Heart left ventricle (tissue), 16 donors: ENCODE results near the gene MME. TPM values are rescaled to one million over a fixed set of nuclear protein-coding genes. Genes with fewer than 3 reads are reported as not detected.
"Not testable (repeated sequence)": the region's sequence is repeated elsewhere in the genome, so short reads cannot be mapped to it uniquely, and the experiment has no call there.

ENCODE experiments used
- ATAC-seq, 4 donors: fragments of 200-7000 bp; cut with Tn5 transposase; one replicate each; pipeline ENCODE4 v1.9.1; 2020 to 2022; ENCODE audit warnings: moderate library complexity in 4 of 4, mild to moderate bottlenecking in 3 of 4, moderate number of reproducible peaks in 1 of 4
- DNase-seq, 5 donors: peaks; one replicate each; pipeline ENCODE4 v3.0.0-alpha.2; 2020
- H3K27ac ChIP-seq, 12 donors: fragments of 200-600 bp; sonication (generic) in 4 of 12; one replicate each; pipeline versions ENCODE4 v1.5.0 to v1.8.0; 2016 to 2022; ENCODE audit warnings: mild to moderate bottlenecking in 2 of 12
- H3K27me3 ChIP-seq, 9 donors: fragments of 200-600 bp; sonication (generic) in 2 of 9; one replicate each; pipeline versions ENCODE4 v1.5.1 to v1.8.0; 2016 to 2022; ENCODE audit warnings: mild to moderate bottlenecking in 3 of 9
- H3K36me3 ChIP-seq, 9 donors: fragments of 200-600 bp; sonication (generic) in 2 of 9; one replicate each; pipeline versions ENCODE4 v1.5.0 to v1.8.0; 2018 to 2022; ENCODE audit warnings: mild to moderate bottlenecking in 2 of 9
- H3K4me1 ChIP-seq, 12 donors: fragments of 200-600 bp; sonication (generic) in 4 of 12; one replicate each; pipeline versions ENCODE4 v1.5.0 to v1.8.0; 2016 to 2022; ENCODE audit warnings: mild to moderate bottlenecking in 3 of 12
- H3K4me3 ChIP-seq, 12 donors: fragments of 200-600 bp; sonication (generic) in 4 of 12; one replicate each; pipeline versions ENCODE4 v1.5.0 to v1.8.0; 2017 to 2022; ENCODE audit warnings: mild to moderate bottlenecking in 9 of 12, moderate library complexity in 4 of 12
- H3K9me3 ChIP-seq, 12 donors: fragments of 200-600 bp; sonication (generic) in 4 of 12; one replicate each; pipeline versions ENCODE4 v1.5.0 to v1.8.0; 2016 to 2022; ENCODE audit warnings: mild to moderate bottlenecking in 1 of 12
- CTCF ChIP-seq, 12 donors: fragments of 200-600 bp; sonication (generic) in 4 of 12; IDR thresholded peaks; one replicate each; pipeline versions ENCODE4 v1.5.0 to v1.8.0; 2018 to 2022; ENCODE audit warnings: antibody characterized with exemption in 12 of 12, mild to moderate bottlenecking in 5 of 12
- POLR2A ChIP-seq, 2 donors: fragments of 450-650 bp; IDR thresholded peaks; one replicate each; pipeline ENCODE4 v1.6.1; 2017; ENCODE audit warnings: antibody characterized with exemption in 2 of 2, mild to moderate bottlenecking in 2 of 2, moderate library complexity in 2 of 2
- WGBS, 4 donors: extraction: QIAGEN DNeasy Blood & Tissue Kit in 2 of 4; methylation state at CpG; one replicate each; pipeline versions ENCODE4 v1.1.5 to v1.1.7; 2013 to 2018; 5-methylcytosine and 5-hydroxymethylcytosine counted together
- intact Hi-C, 10 donors: fragments of 100-400 bp; cut with DNase I; formaldehyde crosslinking; loops; one replicate each; pipeline versions ENCODE4 v1.11.1 to v1.14.2; 2022
- polyA plus RNA-seq, 2 donors: library from polyadenylated mRNA; stranded (reverse); fragments of 200-250 nt; gene quantifications; one replicate each; pipeline ENCODE4 v1.2.3, GENCODE V29; 2013
- total RNA-seq, 9 donors: library from RNA; depleted of rRNA in 2 of 9; stranded (reverse); fragments of >200 nt in 2 of 9; fragmentation: NEBNext Ultra II Directional in 3 of 9; extraction: Animal tissue kit (Norgen Biotek cat#: 25700) in 3 of 9; gene quantifications; one replicate each; pipeline versions ENCODE4 v1.1.0 to v1.2.4, GENCODE V29; 2016 to 2023
- donor health status: ischemic (EF 13 %, LVEDD 7.1; RV severe dilation, severe dysfunction).
- donor health status: healthy with polysubstance abuse.
- donor health status: DM: no; HTN: yes; CAD: no.
- donor health status: DM: no; HTN: no; CAD: no.
- donor health status: ischemic (EF 25% LVEDD 6.9; RV normal size, moderate dysfunction).
- donor health status: ischemic (EF 25% LVEDD 5.7; RV mildly dilated, moderate dysfunction).
- donor health status: healthy.
- donor health status: DM: yes; HTN: yes; CAD: no.
- donor health status: ischemic (EF 35%, LVEDD 5.7; RV mildly dilated, moderate dysfunction).
- donor health status: nonischemic (EF 11% LVEDD 7.7; RV severe dilation, severe dysfunction).
- donor health status: DM: yes; HTN: yes; CAD: no.
- donor health status: PGD.
- donor health status: ischemic (EF 29% LVEDD 5.4; RV normal size, mild dysfunction).
- donor health status: nonischemic (EF 23%, LVEDD 6.1; RV moderate dilation, normal function).

The MME gene
- total and polyA plus RNA-seq, 11 donors = 0.84 to 18.5 (median 5.3) TPM

GRCh38 chr3:155129396-155129795 is 49.3 kb downstream of the MME start:
- Histone ChIP-seq H3K27me3 (no peaks in the 10 kb centered on the region), H3K9me3 (peaks cover 0 to 2% (median 0%) of the 10 kb centered on the region in 12 donors), H3K27ac (no peak overlapping the region), H3K4me1 (peaks cover 0 to 10% (median 0%) of the 10 kb centered on the region in 12 donors), H3K36me3 (no peaks in the 10 kb centered on the region), H3K4me3 (no peak overlapping the region)
- TF ChIP-seq CTCF (IDR thresholded peaks at IDR 0.05) = no peak
- no peak for TF ChIP-seq POLR2A (IDR thresholded peaks at IDR 0.05)
- ATAC-seq (no peak), DNase-seq (no peak)
- intact Hi-C loops = no loop called here
- WGBS, 4 donors = 62 to 72% (median 63%) methylated on average over 2 of the region's 2 CpGs

DNA sequence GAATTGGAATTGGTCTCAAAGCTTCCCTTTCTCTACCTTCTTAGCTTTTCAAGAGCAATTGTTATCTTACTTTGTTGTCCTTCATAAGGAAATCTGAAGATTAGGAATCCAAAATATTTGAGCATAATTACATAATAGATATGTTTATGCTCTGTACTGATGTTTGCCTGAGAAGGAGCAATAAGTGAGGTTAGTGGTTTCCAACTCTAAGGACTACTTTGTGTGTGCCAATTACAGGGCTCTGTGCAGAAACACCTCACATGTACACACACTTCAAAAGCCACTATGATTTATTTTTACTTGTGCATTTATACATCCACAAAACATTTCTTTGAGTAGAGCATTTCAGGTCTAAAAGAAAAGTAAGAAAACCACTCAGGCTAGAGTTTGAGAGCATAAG is 49.9 kb downstream of the MME start:
- Histone ChIP-seq H3K27ac (no peak overlapping the region), H3K27me3 (no peaks in the 10 kb centered on the region), H3K9me3 (peaks cover 0 to 4% (median 0%) of the 10 kb centered on the region in 12 donors), H3K4me3 (no peak overlapping the region), H3K36me3 (no peaks in the 10 kb centered on the region), H3K4me1 (peaks cover 0 to 10% (median 0%) of the 10 kb centered on the region in 12 donors)
- no peak for TF ChIP-seq POLR2A (IDR thresholded peaks at IDR 0.05)
- TF ChIP-seq CTCF (IDR thresholded peaks at IDR 0.05) = no peak
- intact Hi-C loops = no loop called here
- ATAC-seq (no peak), DNase-seq (no peak)

DNA sequence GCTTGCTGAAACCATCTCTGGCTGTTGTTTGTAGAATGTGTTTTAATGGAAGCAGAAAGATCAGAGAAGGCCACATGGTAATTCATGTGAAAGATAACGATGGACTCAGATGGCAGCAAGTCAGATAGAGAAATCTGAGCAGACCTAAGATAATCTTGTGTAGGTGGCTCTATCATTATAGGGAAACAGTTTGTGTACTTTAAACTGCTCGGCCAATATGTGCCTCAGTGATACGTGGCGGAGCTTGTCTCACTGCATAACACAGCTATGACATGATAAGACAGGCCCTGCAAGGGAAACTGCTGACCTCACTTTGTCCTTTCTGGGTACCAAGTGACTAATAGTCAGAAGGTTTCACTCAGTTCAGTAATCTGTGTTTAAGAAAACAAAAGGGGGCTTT is 51.0 kb downstream of the MME start:
- peaks cover 0 to 7% (median 0%) of the 10 kb centered on the region in 12 donors for H3K9me3 ChIP-seq
- TF ChIP-seq POLR2A (IDR thresholded peaks at IDR 0.05) (no peak), CTCF (IDR thresholded peaks at IDR 0.05) (no peak)
- DNase-seq = peak in 1 of 5 donors; percentile 33
- peak overlapping the region in 1 of 12 donors; percentile 35 for H3K27ac ChIP-seq
- WGBS, 4 donors = 34 to 51% (median 38%) methylated on average over 4 of the region's 4 CpGs
- H3K4me3 ChIP-seq = no peak overlapping the region
- intact Hi-C loops = no loop called here
- peaks cover 0 to 10% (median 0%) of the 10 kb centered on the region in 12 donors for H3K4me1 ChIP-seq
- H3K36me3 ChIP-seq = no peaks in the 10 kb centered on the region
- H3K27me3 ChIP-seq = no peaks in the 10 kb centered on the region
- ATAC-seq = peak; percentile 75 to 83 (median 78)

- intact Hi-C loops, H3K27me3 ChIP-seq, H3K9me3 ChIP-seq, H3K36me3 ChIP-seq, H3K4me1 ChIP-seq, H3K4me3 ChIP-seq, ATAC-seq, DNase-seq, H3K27ac ChIP-seq: not testable (repeated sequence)
- 38 to 58% (median 56%) methylated on average over 1 of the region's 1 CpG for WGBS, 4 donors
Measured at GRCh38 chr3:155134311-155134710, 54.2 kb downstream of the MME start.

- TF ChIP-seq POLR2A (IDR thresholded peaks at IDR 0.05) = no peak
- TF ChIP-seq CTCF (IDR thresholded peaks at IDR 0.05) = no peak
- Histone ChIP-seq H3K4me3 (no peak overlapping the region), H3K27me3 (no peaks in the 10 kb centered on the region), H3K27ac (no peak overlapping the region), H3K9me3 (peaks cover 0 to 7% (median 0%) of the 10 kb centered on the region in 12 donors), H3K36me3 (no peaks in the 10 kb centered on the region), H3K4me1 (peaks cover 0 to 10% (median 0%) of the 10 kb centered on the region in 12 donors)
- DNase-seq (no peak), ATAC-seq (no peak)
- intact Hi-C loops = no loop called here
Measured at GRCh38 chr3:155135003-155135402, 54.9 kb downstream of the MME start.
